ENCODE results near the gene KLF16. TPM values are rescaled to one million over a fixed set of nuclear protein-coding genes. Genes with fewer than 3 reads are reported as not detected.

The KLF16 gene
- total and polyA plus RNA-seq, 9 of the 15 experiments (the other 6 are each of a cell fraction or from before 2014, with no cell fraction given): 0.04 to 60.4 (median 6.8) TPM

GRCh38 chr19:1854542-1855039, 8.8 kb downstream of the KLF16 start (continued):
- no peak for TF ChIP-seq SMAD2 (IDR thresholded peaks at IDR 0.05; ENCODE audit: low read depth, low read length)
- no peak for TF ChIP-seq ZNF589 (CRISPR knock-in tag; IDR thresholded peaks at IDR 0.05; ENCODE audit: low read depth)
- TF ChIP-seq NFIC (IDR thresholded peaks at IDR 0.05): no peak; the same call in 1 of the 2 replicates
- no peak for TF ChIP-seq ZNF586 (CRISPR knock-in tag; conservative IDR thresholded peaks at IDR 0.05)
- no peak for TF ChIP-seq SMAD1 (IDR thresholded peaks at IDR 0.05; ENCODE audit: low read depth, low read length, partially characterized antibody)
- TF ChIP-seq NEUROD1 (IDR thresholded peaks at IDR 0.05; ENCODE audit: borderline replicate concordance, low read depth, low read length, partially characterized antibody): no peak
- no peak for TF ChIP-seq TRIM25 (IDR thresholded peaks at IDR 0.05; ENCODE audit: borderline replicate concordance)
- no peak for TF ChIP-seq DMBX1 (CRISPR knock-in tag; IDR thresholded peaks at IDR 0.05; ENCODE audit: borderline replicate concordance)
- no peak for TF ChIP-seq ZNF444 (CRISPR knock-in tag; IDR thresholded peaks at IDR 0.05)
- TF ChIP-seq ZNF239 (CRISPR knock-in tag; IDR thresholded peaks at IDR 0.05): no peak
- TF ChIP-seq POLR3A (IDR thresholded peaks at IDR 0.05; ENCODE audit: borderline replicate concordance, extremely low read depth, insufficient read depth, insufficient read length): no peak
- TF ChIP-seq NR2C2 (CRISPR knock-in tag; IDR thresholded peaks at IDR 0.05): no peak
- no peak for TF ChIP-seq NR2C2 (tag; IDR thresholded peaks at IDR 0.05)
- no peak for TF ChIP-seq ETS2 (tag; IDR thresholded peaks at IDR 0.05; ENCODE audit: borderline replicate concordance, poor library complexity, severe bottlenecking)
- peak; percentile 86 for TF ChIP-seq SMAD4 (CRISPR knock-in tag; conservative IDR thresholded peaks at IDR 0.05)
- peak; percentile 33 to 63; a peak in 2 of 4 replicates for TF ChIP-seq SIN3A (IDR thresholded peaks at IDR 0.05; ENCODE audit: borderline replicate concordance in 2 of 2, control insufficient read depth in 1 of 2, low read depth in 2 of 2, low read length in 2 of 2)
- no peak for TF ChIP-seq KAT8 (IDR thresholded peaks at IDR 0.05; ENCODE audit: low read depth)
- TF ChIP-seq ZNF280A (IDR thresholded peaks at IDR 0.05; ENCODE audit: low read depth, partially characterized antibody): no peak
- no peak for TF ChIP-seq NCOA1 (IDR thresholded peaks at IDR 0.05; ENCODE audit: low read depth)
- no peak for TF ChIP-seq ZNF77 (CRISPR knock-in tag; IDR thresholded peaks at IDR 0.05)
- no peak for TF ChIP-seq ZNF174 (CRISPR knock-in tag; IDR thresholded peaks at IDR 0.05)
- no peak for TF ChIP-seq RFX1 (IDR thresholded peaks at IDR 0.05)
- TF ChIP-seq HLTF (IDR thresholded peaks at IDR 0.05): no peak
- no peak for TF ChIP-seq L3MBTL2 (IDR thresholded peaks at IDR 0.05)
- TF ChIP-seq PHF20 (IDR thresholded peaks at IDR 0.05; ENCODE audit: partially characterized antibody): no peak
- TF ChIP-seq ZNF282 (CRISPR knock-in tag; IDR thresholded peaks at IDR 0.05): no peak
- peak; percentile 27 for TF ChIP-seq HNRNPLL (IDR thresholded peaks at IDR 0.05; ENCODE audit: low read depth, low read length, poor library complexity, severe bottlenecking)
- TF ChIP-seq MTA1 (IDR thresholded peaks at IDR 0.05; ENCODE audit: borderline replicate concordance): no peak
- no peak for TF ChIP-seq PPARD (CRISPR knock-in tag; IDR thresholded peaks at IDR 0.05)
- TF ChIP-seq SMARCB1 (IDR thresholded peaks at IDR 0.05; ENCODE audit: insufficient read length, low read depth): no peak
